ENCODE data around the gene IBTK. TPM values are rescaled to one million over a fixed set of nuclear protein-coding genes. Genes with fewer than 3 reads are reported as not detected.
"Not testable (repeated sequence)": the region's sequence is repeated elsewhere in the genome, so short reads cannot be mapped to it uniquely, and the experiment has no call there.

Gene IBTK
- total RNA-seq, 4 donors from 2014 or later, result 26.2 to 38.6 (median 27.2) TPM

- DNase-seq (ENCODE audit: extremely low spot score), result no peak
- TF ChIP-seq CTCF (IDR thresholded peaks at IDR 0.05) (no peak), POLR2AphosphoS5 (IDR thresholded peaks at IDR 0.05) (no peak), POLR2A (IDR thresholded peaks at IDR 0.05; ENCODE audit: low read depth) (no peak), EP300 (IDR thresholded peaks at IDR 0.05) (no peak)
- 87% methylated on average over 5 of the region's 5 CpGs for WGBS
- Histone ChIP-seq H3K36me3 (peaks cover 18 to 74% (median 29%) of the 10 kb centered on the region in 4 donors), H3K4me3 (no peak overlapping the region), H3K4me1 (no peaks in the 10 kb centered on the region), H3K27ac (replicated peaks in 1 of 4) (no peak overlapping the region), H3K9me3 (no peaks in the 10 kb centered on the region), H3K27me3 (no peaks in the 10 kb centered on the region)
- intact Hi-C loops (cut with DNase I), result no loop called here
Observed at GRCh38 chr6:82172594-82172993, 75.0 kb downstream of the IBTK start.

- H3K4me1 ChIP-seq, result no peaks in the 10 kb centered on the region
- DNase-seq (ENCODE audit: extremely low spot score), result no peak
- H3K27me3 ChIP-seq, result no peaks in the 10 kb centered on the region
- H3K27ac ChIP-seq (replicated peaks in 1 of 4), result no peak overlapping the region
- H3K9me3 ChIP-seq, result no peaks in the 10 kb centered on the region
- intact Hi-C loops (cut with DNase I), result no loop called here
- 84% methylated on average over 2 of the region's 2 CpGs for WGBS
- no peak overlapping the region for H3K4me3 ChIP-seq
- TF ChIP-seq POLR2AphosphoS5 (IDR thresholded peaks at IDR 0.05) (no peak), POLR2A (IDR thresholded peaks at IDR 0.05; ENCODE audit: low read depth) (no peak), CTCF (IDR thresholded peaks at IDR 0.05) (no peak)
- peaks cover 18 to 61% (median 33%) of the 10 kb centered on the region in 4 donors for H3K36me3 ChIP-seq
Observed at GRCh38 chr6:82169138-82169876, 78.2 kb downstream of the IBTK start.

- no peak overlapping the region for H3K4me3 ChIP-seq
- H3K36me3 ChIP-seq, result peaks cover 3 to 34% (median 16%) of the 10 kb centered on the region in 4 donors
- no peaks in the 10 kb centered on the region for H3K4me1 ChIP-seq
- no peaks in the 10 kb centered on the region for H3K27me3 ChIP-seq
- TF ChIP-seq CTCF (IDR thresholded peaks at IDR 0.05) (no peak), POLR2AphosphoS5 (IDR thresholded peaks at IDR 0.05) (no peak), POLR2A (IDR thresholded peaks at IDR 0.05; ENCODE audit: low read depth) (no peak), EP300 (IDR thresholded peaks at IDR 0.05) (no peak)
- H3K9me3 ChIP-seq, result no peaks in the 10 kb centered on the region
- intact Hi-C loops (cut with DNase I), result no loop called here
- WGBS, result 96% methylated on average over 5 of the region's 5 CpGs
- DNase-seq (ENCODE audit: extremely low spot score), result no peak
- no peak overlapping the region for H3K27ac ChIP-seq (replicated peaks in 1 of 4)
Observed at GRCh38 chr6:82166493-82166892, 81.1 kb downstream of the IBTK start.

GRCh38 chr6:82160255-82160990, 87.1 kb downstream of the IBTK start:
- WGBS, result 94% methylated on average over 12 of the region's 12 CpGs
- no peak for DNase-seq (ENCODE audit: extremely low spot score)
- Histone ChIP-seq H3K4me1 (no peaks in the 10 kb centered on the region), H3K27ac (replicated peaks in 1 of 4) (no peak overlapping the region), H3K9me3 (no peaks in the 10 kb centered on the region), H3K36me3 (no peaks in the 10 kb centered on the region), H3K4me3 (no peak overlapping the region), H3K27me3 (no peaks in the 10 kb centered on the region)
- TF ChIP-seq EP300 (IDR thresholded peaks at IDR 0.05) (no peak), POLR2A (IDR thresholded peaks at IDR 0.05; ENCODE audit: low read depth) (no peak), POLR2AphosphoS5 (IDR thresholded peaks at IDR 0.05) (no peak), CTCF (IDR thresholded peaks at IDR 0.05) (no peak)
- intact Hi-C loops (cut with DNase I), result no loop called here

GRCh38 chr6:82152786-82153185, 94.8 kb downstream of the IBTK start:
- WGBS, result 72% methylated on average over 3 of the region's 3 CpGs
- H3K27me3 ChIP-seq; intact Hi-C loops (cut with DNase I); H3K4me3 ChIP-seq; H3K4me1 ChIP-seq; H3K36me3 ChIP-seq; H3K9me3 ChIP-seq; DNase-seq (ENCODE audit: extremely low spot score); H3K27ac ChIP-seq (replicated peaks in 1 of 4): not testable (repeated sequence)

- intact Hi-C loops (cut with DNase I); H3K9me3 ChIP-seq; H3K4me3 ChIP-seq; DNase-seq (ENCODE audit: extremely low spot score); H3K27me3 ChIP-seq; H3K27ac ChIP-seq (replicated peaks in 1 of 4); H3K4me1 ChIP-seq; H3K36me3 ChIP-seq: not testable (repeated sequence)
- WGBS, result 96% methylated on average over 10 of the region's 10 CpGs
Observed at GRCh38 chr6:82151147-82151546, 96.4 kb downstream of the IBTK start.

Data from esophagus muscularis mucosa (tissue), 4 donors.